Bronchial epithelial cell (primary cell): Measurements from ENCODE around the gene ZBTB7B. TPM values are rescaled to one million over a fixed set of nuclear protein-coding genes. Genes with fewer than 3 reads are reported as not detected.

Source experiments
- DNase-seq: peaks from one replicate; pipeline ENCODE4 v3.0.0-alpha.2; 2010; ENCODE audit warnings: low read depth
- FAIRE-seq: peaks from 2 replicates; lab custom pipeline; 2011; peaks lifted over from hg19 to GRCh38; lab: Jason Lieb, UNC
- H3K27me3 ChIP-seq: 2 replicates; pipeline ENCODE4 v1.5.1; 2011; ENCODE audit warnings: low read length; ENCODE audit not compliant: control insufficient read depth, insufficient read depth
- H3K36me3 ChIP-seq: 2 replicates; pipeline ENCODE4 v1.5.1; 2011; ENCODE audit warnings: low read length; ENCODE audit not compliant: control insufficient read depth, insufficient read depth
- H3K4me3 ChIP-seq: 2 replicates; pipeline ENCODE4 v1.5.1; 2011; ENCODE audit warnings: mild to moderate bottlenecking, low read depth, low read length, control low read depth
- total RNA-seq: library from RNA; depleted of rRNA; stranded (reverse); fragments of >200 nt; gene quantifications from 2 replicates; pipeline ENCODE4 v1.2.1, GENCODE V29; 2014
- TF ChIP-seq, protein P1 (sequence below): IDR thresholded peaks from 2 replicates; pipeline ENCODE4 v1.5.1; 2011; ENCODE audit warnings: mild to moderate bottlenecking, moderate library complexity, low read length, control low read depth, inconsistent platforms; ENCODE audit not compliant: insufficient read depth, severe bottlenecking

The ZBTB7B gene
- total RNA-seq, 1 donor from 2014 or later, result 46.1 TPM

DNA sequence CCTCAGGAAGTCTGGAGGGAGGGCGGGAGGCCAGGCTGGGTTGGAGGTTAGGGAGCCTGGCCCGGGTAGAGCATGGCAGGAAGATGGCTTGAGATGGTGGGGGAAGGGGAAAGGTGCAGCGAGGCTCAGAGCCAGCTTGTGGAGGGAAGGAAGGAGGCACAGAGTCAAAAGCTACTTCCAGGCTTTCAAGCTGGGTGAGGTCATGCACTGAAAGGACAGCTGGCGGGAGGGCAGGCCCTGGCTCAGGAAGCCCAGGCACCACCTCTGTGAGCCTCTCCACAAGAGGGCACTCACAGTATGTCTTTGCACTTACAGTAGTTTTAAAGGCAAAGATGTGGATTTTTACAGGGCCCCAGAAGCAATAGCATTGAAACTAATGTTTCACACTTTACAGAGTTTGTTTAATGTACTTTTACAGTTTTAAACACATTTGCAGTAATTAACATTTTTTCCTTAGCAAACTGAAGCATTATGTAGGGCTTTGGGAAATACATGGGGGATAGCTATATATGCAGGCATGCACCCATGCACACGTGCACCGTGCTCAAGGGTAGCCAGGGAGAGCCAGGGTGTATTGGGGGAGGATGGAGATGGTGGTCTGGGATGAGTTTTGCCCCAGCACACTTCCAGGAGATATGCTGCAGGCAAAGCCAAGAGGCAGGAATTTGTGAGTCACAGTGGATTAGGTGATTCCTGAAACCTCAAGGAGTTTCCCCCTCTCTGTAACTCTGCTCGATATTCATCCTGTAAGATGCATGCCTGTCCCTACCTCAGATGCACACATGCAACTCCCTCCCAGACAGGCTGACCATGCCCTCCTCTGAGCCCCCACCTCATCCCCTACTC, 42.4 kb downstream of the ZBTB7B start:
- TF ChIP-seq, protein P1, sequence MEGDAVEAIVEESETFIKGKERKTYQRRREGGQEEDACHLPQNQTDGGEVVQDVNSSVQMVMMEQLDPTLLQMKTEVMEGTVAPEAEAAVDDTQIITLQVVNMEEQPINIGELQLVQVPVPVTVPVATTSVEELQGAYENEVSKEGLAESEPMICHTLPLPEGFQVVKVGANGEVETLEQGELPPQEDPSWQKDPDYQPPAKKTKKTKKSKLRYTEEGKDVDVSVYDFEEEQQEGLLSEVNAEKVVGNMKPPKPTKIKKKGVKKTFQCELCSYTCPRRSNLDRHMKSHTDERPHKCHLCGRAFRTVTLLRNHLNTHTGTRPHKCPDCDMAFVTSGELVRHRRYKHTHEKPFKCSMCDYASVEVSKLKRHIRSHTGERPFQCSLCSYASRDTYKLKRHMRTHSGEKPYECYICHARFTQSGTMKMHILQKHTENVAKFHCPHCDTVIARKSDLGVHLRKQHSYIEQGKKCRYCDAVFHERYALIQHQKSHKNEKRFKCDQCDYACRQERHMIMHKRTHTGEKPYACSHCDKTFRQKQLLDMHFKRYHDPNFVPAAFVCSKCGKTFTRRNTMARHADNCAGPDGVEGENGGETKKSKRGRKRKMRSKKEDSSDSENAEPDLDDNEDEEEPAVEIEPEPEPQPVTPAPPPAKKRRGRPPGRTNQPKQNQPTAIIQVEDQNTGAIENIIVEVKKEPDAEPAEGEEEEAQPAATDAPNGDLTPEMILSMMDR, result peak; percentile 77
- DNase-seq (peak; percentile 61), FAIRE-seq (no peak)

DNA sequence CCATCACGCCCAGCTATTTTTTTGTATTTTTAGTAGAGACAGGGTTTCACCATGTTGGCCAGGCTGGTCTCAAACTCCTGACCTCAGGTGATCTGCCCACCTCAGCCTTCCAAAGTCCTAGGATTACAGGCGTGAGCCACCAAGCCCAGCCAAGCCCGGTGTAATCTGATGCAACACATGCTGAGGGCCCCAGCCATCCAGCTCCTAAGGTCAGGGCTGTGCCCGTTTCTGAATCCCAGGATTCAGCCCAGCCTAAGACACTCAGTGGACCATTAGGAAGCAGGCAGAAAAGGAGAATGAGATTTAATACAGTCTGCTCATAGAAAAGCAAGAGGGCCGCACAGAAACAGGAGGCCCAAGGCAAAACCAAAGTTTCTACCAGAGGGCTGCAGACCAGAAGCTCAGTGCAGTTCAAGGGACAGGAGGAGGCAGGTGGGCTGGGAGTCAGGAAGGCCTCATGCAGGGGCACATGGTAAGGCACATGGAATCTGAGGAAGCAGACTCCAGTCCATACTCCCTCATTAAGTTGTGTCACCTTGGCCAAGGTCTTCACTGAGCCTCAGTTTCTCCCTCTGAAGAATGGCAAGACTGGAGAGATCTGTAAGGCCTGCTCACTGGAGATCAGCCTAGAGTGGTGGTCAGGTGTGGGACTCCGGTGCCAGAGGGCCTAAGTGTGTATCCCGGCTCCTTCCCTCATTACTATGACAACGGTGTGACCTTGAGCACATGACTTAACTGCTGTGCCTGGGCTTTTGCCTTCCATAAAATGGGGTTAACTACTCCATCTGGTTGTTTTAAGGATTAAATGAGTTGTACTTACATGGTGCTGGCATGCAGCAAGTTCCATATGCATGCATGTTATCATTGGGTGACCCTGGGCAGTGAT, 46.1 kb downstream of the ZBTB7B start:
- H3K36me3 ChIP-seq, result peaks cover 6% of the 10 kb centered on the region
- no peak overlapping the region for H3K4me3 ChIP-seq
- TF ChIP-seq, protein P1, result no peak
- FAIRE-seq (no peak), DNase-seq (no peak)
- no peaks in the 10 kb centered on the region for H3K27me3 ChIP-seq

More for the DNA sequence above, 42.4 kb downstream of the ZBTB7B start:
- Histone ChIP-seq H3K27me3 (no peaks in the 10 kb centered on the region), H3K36me3 (no peaks in the 10 kb centered on the region), H3K4me3 (no peak overlapping the region)

DNA sequence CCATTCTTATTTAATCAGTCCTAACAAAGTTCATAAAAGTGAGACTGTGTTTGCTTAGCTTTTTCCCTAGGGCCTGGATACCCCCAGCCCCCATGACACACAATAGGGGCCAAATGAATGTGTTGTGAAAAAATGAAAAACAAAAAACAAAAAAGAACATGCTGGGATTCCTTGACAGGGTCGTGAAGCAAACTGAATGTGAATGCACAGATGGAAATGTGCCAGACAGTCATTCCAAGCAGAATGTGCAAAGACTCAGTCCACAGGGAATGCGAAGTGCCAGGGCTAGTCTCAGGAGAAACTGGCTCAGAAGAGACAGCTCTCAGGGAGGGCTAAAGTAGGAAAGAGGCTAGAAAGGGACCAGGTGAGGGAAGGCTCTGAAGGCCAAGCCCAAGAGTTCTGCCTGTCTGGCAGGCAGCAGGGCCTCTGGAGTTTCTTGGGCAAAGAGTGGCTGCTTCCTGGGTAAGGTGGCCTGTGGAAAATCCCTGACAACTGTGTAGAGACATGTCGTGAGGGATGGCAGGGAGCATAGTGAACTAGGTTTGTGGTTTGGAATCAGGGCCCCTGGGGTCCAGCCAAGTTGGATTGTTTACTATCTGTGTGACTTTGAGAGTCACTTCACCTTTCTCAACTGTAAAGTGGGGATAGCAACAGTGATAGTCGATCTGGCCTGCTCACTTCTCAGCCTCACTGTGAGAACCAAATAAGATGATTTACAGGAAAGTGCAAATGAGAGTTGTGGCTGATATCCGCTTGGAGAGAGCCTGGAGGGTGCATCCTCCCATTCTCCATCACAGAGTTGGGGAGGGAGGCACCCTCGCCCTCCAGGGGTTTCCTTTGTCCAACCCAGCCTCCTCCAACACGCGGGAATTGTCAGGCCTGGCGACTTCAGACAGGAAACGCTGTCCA, 47.3 kb downstream of the ZBTB7B start:
- FAIRE-seq (no peak), DNase-seq (peak; percentile 37)
- H3K27me3 ChIP-seq, result no peaks in the 10 kb centered on the region
- peak overlapping the region; percentile 88 for H3K4me3 ChIP-seq
- TF ChIP-seq, protein P1, result no peak
- peaks cover 15% of the 10 kb centered on the region for H3K36me3 ChIP-seq

DNA sequence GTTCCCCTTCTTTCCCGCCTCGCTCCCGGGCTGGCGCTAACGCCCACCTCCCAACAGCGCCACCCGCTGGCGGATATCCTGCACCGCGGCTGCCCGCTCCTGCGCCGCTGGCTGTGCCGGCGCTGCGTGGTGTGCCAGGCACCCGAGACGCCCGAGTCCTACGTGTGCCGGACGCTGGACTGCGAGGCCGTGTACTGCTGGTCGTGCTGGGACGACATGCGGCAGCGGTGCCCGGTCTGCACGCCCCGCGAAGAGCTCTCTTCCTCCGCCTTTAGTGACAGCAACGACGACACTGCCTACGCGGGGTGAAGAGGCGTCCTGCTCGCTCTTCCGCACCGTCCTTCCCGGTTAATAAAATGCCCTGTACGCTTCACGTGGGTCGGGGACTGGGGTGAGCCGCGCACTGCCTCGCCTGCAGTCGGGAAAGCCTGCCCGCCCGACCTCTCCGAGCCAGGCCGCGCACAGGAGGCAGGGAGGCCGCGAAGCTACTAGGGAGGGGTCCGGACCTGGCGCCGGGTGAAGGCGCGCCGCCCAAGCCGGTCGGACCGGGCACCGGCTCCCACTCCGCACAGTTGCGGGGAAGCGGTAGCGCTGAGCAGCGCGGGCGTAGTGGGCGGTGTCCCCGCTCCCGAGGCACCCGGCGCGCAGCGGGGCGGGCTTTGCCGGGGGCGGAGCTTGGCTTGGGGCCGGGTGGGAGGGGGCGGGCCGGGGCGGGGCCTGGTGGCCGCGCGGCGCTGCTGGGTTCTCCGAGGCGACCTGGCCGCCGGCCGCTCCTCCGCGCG, 48.1 kb downstream of the ZBTB7B start, which contains the start of gene ADAM15:
Gene ADAM15, plus strand, starts transcription at position 757 of the 782 bp plus-strand sequence. CDS start 71 bp downstream, outside the sequence.
- TF ChIP-seq, protein P1, result peak; percentile 96
- Histone ChIP-seq H3K36me3 (peaks cover 20% of the 10 kb centered on the region), H3K27me3 (no peaks in the 10 kb centered on the region), H3K4me3 (peak within 1 kb of the TSS; percentile 88)
- DNase-seq (peak; percentile 53), FAIRE-seq (no peak)
